ENCODE measurements around the gene ZNF804B. TPM values are rescaled to one million over a fixed set of nuclear protein-coding genes. Genes with fewer than 3 reads are reported as not detected.

ZNF804B gene
- total and polyA plus RNA-seq, 4 donors = not detected

DNA sequence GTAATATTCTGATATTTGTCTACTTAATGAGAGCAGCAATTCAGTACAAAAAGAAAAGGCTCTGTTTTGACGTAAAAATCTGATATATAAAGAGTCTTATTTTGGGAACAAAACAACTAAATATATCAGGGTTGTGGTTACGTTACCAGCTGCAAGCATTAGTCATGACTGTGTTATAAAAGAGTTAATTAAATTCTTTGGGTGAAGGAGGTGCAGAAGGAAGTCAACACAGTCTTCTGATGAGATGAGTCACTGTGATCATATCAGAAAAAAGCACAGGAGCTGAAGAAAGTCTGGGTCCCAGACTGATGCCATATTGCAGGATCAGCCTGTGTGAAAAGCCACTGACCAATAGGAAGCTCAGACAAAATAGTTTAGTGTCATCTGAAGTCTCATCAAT is 270.4 kb downstream of the ZNF804B start:
- 71% methylated on average over 2 of the region's 2 CpGs for WGBS
- H3K36me3 ChIP-seq (ENCODE audit: control insufficient read depth in 4 of 4, insufficient read depth in 3 of 4, low read depth in 1 of 4, low read length in 3 of 4) = no peaks in the 10 kb centered on the region
- H3K4me1 ChIP-seq (ENCODE audit: control insufficient read depth in 4 of 4, insufficient read depth in 4 of 4, low read length in 3 of 4) = no peaks in the 10 kb centered on the region
- H3K27me3 ChIP-seq (ENCODE audit: control insufficient read depth in 4 of 4, insufficient read depth in 4 of 4, low read length in 3 of 4) = no peaks in the 10 kb centered on the region
- TF ChIP-seq EGR1 (IDR thresholded peaks at IDR 0.05; ENCODE audit: low read depth in 2 of 2) = no peak
- no peak for TF ChIP-seq RXRA (IDR thresholded peaks at IDR 0.05)
- TF ChIP-seq MAX (IDR thresholded peaks at IDR 0.05) = no peak
- TF ChIP-seq YY1 (IDR thresholded peaks at IDR 0.05) = no peak
- TF ChIP-seq, protein P1, sequence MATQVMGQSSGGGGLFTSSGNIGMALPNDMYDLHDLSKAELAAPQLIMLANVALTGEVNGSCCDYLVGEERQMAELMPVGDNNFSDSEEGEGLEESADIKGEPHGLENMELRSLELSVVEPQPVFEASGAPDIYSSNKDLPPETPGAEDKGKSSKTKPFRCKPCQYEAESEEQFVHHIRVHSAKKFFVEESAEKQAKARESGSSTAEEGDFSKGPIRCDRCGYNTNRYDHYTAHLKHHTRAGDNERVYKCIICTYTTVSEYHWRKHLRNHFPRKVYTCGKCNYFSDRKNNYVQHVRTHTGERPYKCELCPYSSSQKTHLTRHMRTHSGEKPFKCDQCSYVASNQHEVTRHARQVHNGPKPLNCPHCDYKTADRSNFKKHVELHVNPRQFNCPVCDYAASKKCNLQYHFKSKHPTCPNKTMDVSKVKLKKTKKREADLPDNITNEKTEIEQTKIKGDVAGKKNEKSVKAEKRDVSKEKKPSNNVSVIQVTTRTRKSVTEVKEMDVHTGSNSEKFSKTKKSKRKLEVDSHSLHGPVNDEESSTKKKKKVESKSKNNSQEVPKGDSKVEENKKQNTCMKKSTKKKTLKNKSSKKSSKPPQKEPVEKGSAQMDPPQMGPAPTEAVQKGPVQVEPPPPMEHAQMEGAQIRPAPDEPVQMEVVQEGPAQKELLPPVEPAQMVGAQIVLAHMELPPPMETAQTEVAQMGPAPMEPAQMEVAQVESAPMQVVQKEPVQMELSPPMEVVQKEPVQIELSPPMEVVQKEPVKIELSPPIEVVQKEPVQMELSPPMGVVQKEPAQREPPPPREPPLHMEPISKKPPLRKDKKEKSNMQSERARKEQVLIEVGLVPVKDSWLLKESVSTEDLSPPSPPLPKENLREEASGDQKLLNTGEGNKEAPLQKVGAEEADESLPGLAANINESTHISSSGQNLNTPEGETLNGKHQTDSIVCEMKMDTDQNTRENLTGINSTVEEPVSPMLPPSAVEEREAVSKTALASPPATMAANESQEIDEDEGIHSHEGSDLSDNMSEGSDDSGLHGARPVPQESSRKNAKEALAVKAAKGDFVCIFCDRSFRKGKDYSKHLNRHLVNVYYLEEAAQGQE (IDR thresholded peaks at IDR 0.05) = no peak
- TF ChIP-seq CTCF (IDR thresholded peaks at IDR 0.05; ENCODE audit: low read depth, low read length, missing input control) = no peak
- TF ChIP-seq, protein P2, sequence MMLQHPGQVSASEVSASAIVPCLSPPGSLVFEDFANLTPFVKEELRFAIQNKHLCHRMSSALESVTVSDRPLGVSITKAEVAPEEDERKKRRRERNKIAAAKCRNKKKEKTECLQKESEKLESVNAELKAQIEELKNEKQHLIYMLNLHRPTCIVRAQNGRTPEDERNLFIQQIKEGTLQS (IDR thresholded peaks at IDR 0.05) = no peak
- TF ChIP-seq, protein P3, sequence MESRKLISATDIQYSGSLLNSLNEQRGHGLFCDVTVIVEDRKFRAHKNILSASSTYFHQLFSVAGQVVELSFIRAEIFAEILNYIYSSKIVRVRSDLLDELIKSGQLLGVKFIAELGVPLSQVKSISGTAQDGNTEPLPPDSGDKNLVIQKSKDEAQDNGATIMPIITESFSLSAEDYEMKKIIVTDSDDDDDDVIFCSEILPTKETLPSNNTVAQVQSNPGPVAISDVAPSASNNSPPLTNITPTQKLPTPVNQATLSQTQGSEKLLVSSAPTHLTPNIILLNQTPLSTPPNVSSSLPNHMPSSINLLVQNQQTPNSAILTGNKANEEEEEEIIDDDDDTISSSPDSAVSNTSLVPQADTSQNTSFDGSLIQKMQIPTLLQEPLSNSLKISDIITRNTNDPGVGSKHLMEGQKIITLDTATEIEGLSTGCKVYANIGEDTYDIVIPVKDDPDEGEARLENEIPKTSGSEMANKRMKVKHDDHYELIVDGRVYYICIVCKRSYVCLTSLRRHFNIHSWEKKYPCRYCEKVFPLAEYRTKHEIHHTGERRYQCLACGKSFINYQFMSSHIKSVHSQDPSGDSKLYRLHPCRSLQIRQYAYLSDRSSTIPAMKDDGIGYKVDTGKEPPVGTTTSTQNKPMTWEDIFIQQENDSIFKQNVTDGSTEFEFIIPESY (IDR thresholded peaks at IDR 0.05) = no peak
- TF ChIP-seq GABPA (IDR thresholded peaks at IDR 0.05 in 1 of 2, conservative IDR thresholded peaks at IDR 0.05 in 1 of 2) = no peak
- H3K27ac ChIP-seq (ENCODE audit: low read depth in 1 of 2, low read length in 2 of 2) = no peak overlapping the region
- DNase-seq (ENCODE audit: low spot score) = no peak
- H3K9ac ChIP-seq (ENCODE audit: low read depth in 1 of 2, low read length in 2 of 2) = no peak overlapping the region
- H3K9me3 ChIP-seq (ENCODE audit: control insufficient read depth in 4 of 4, low read length in 3 of 4) = no peaks in the 10 kb centered on the region
- no peak overlapping the region for H3K4me3 ChIP-seq (ENCODE audit: low read depth in 1 of 3, low read length in 3 of 3)

DNA sequence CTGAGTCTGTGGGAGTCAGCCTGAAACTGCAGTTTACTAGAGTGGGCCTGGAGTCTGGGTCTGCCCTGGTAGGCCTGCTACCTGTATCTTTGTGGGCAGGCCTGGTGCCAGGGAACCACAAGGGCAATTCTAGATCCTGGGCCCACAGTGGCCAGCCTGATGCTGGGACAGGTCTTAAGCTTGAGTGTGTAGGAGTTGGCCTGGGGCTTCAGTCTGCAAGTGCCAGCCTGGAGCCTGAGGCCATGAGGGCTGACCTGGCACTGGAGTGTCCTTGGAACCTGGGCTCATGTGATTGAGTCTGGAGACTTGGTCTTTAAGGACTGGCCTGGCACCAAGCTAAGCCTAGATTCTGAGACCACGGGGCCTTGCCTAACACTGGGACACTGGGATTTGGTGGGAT is 281.7 kb downstream of the ZNF804B start:
- Histone ChIP-seq H3K36me3 (ENCODE audit: control insufficient read depth in 4 of 4, insufficient read depth in 3 of 4, low read depth in 1 of 4, low read length in 3 of 4) (no peaks in the 10 kb centered on the region), H3K4me1 (ENCODE audit: control insufficient read depth in 4 of 4, insufficient read depth in 4 of 4, low read length in 3 of 4) (no peaks in the 10 kb centered on the region), H3K9me3 (ENCODE audit: control insufficient read depth in 4 of 4, low read length in 3 of 4) (peaks cover 0 to 4% (median 0%) of the 10 kb centered on the region in 4 donors), H3K4me3 (ENCODE audit: low read depth in 1 of 3, low read length in 3 of 3) (no peak overlapping the region), H3K9ac (ENCODE audit: low read depth in 1 of 2, low read length in 2 of 2) (no peak overlapping the region), H3K27ac (ENCODE audit: low read depth in 1 of 2, low read length in 2 of 2) (no peak overlapping the region), H3K27me3 (ENCODE audit: control insufficient read depth in 4 of 4, insufficient read depth in 4 of 4, low read length in 3 of 4) (no peaks in the 10 kb centered on the region)
- 63% methylated on average over 1 of the region's 1 CpG for WGBS
- DNase-seq (ENCODE audit: low spot score) = no peak
- TF ChIP-seq GABPA (IDR thresholded peaks at IDR 0.05 in 1 of 2, conservative IDR thresholded peaks at IDR 0.05 in 1 of 2) (no peak), RXRA (IDR thresholded peaks at IDR 0.05) (no peak), HNF4A (conservative IDR thresholded peaks at IDR 0.05) (no peak), TAF1 (conservative IDR thresholded peaks at IDR 0.05) (no peak), YY1 (IDR thresholded peaks at IDR 0.05) (no peak), CTCF (IDR thresholded peaks at IDR 0.05; ENCODE audit: low read depth, low read length, missing input control) (no peak), FOXA2 (IDR thresholded peaks at IDR 0.05) (no peak), SP1 (IDR thresholded peaks at IDR 0.05) (no peak)
- TF ChIP-seq, protein P2 (IDR thresholded peaks at IDR 0.05) = no peak
- TF ChIP-seq, protein P1 (IDR thresholded peaks at IDR 0.05) = no peak
- TF ChIP-seq, protein P3 (IDR thresholded peaks at IDR 0.05) = no peak

Measured in liver (tissue), 9 donors.